WTC11 (cell line): ENCODE data around the gene NPB. TPM values are rescaled to one million over a fixed set of nuclear protein-coding genes. Genes with fewer than 3 reads are reported as not detected.

Experiments used
- ARID4B ChIP-seq: sonication (generic); formaldehyde crosslinking; IDR thresholded peaks from 2 replicates; pipeline ENCODE4 v1.8.0; 2023; ENCODE audit warnings: missing genetic modification reagents, mild to moderate bottlenecking, borderline replicate concordance
- ETV6 ChIP-seq: sonication (generic); formaldehyde crosslinking; IDR thresholded peaks from 2 replicates; pipeline ENCODE4 v1.8.1; 2022; ENCODE audit warnings: mild to moderate bottlenecking, missing genetic modification reagents
- FOXJ3 ChIP-seq: sonication (generic); formaldehyde crosslinking; IDR thresholded peaks from 2 replicates; pipeline ENCODE4 v1.9.0; 2021; ENCODE audit warnings: missing genetic modification reagents, mild to moderate bottlenecking, borderline replicate concordance
- IRF2 ChIP-seq: sonication (generic); formaldehyde crosslinking; IDR thresholded peaks from 2 replicates; pipeline ENCODE4 v1.8.0; 2022; ENCODE audit warnings: low read depth, missing genetic modification reagents, borderline replicate concordance
- PRDM15 ChIP-seq: sonication (generic); formaldehyde crosslinking; IDR thresholded peaks from 2 replicates; pipeline ENCODE4 v1.8.0; 2022; ENCODE audit warnings: missing genetic modification reagents
- RORB ChIP-seq: fragments of 250-450 bp; sonication (Bioruptor Pico); IDR thresholded peaks from 2 replicates; pipeline ENCODE4 v1.9.0; 2021; ENCODE audit warnings: mild to moderate bottlenecking
- TEAD1 ChIP-seq: sonication (generic); formaldehyde crosslinking; IDR thresholded peaks from 2 replicates; pipeline ENCODE4 v1.8.0; 2022; ENCODE audit warnings: mild to moderate bottlenecking, missing genetic modification reagents
- ZBTB21 ChIP-seq: sonication (generic); formaldehyde crosslinking; IDR thresholded peaks from 2 replicates; pipeline ENCODE4 v1.8.1; 2023; ENCODE audit warnings: mild to moderate bottlenecking, missing genetic modification reagents, borderline replicate concordance
- ZBTB43 ChIP-seq: sonication (generic); formaldehyde crosslinking; IDR thresholded peaks from 2 replicates; pipeline ENCODE4 v1.8.1; 2023; ENCODE audit warnings: mild to moderate bottlenecking, missing genetic modification reagents
- ZNF232 ChIP-seq: sonication (generic); formaldehyde crosslinking; IDR thresholded peaks from 2 replicates; pipeline ENCODE4 v1.8.0; 2022; ENCODE audit warnings: mild to moderate bottlenecking, missing genetic modification reagents
- ZNF281 ChIP-seq: sonication (generic); formaldehyde crosslinking; IDR thresholded peaks from 2 replicates; pipeline ENCODE4 v1.8.0; 2023; ENCODE audit warnings: mild to moderate bottlenecking, missing genetic modification reagents
- ZNF396 ChIP-seq: fragments of 250-450 bp; sonication (Bioruptor Pico); IDR thresholded peaks from 2 replicates; pipeline ENCODE4 v1.8.0; 2021; ENCODE audit warnings: mild to moderate bottlenecking, moderate library complexity, borderline replicate concordance
- ZNF512 ChIP-seq: sonication (generic); formaldehyde crosslinking; IDR thresholded peaks from 2 replicates; pipeline ENCODE4 v1.8.1; 2022; ENCODE audit warnings: missing genetic modification reagents, borderline replicate concordance
- total RNA-seq: library from RNA; stranded (reverse); gene quantifications from 3 replicates; pipeline ENCODE4 v1.2.3, GENCODE V29; 2021
- TF ChIP-seq, protein P1 (sequence below): sonication (generic); formaldehyde crosslinking; conservative IDR thresholded peaks from 2 replicates; pipeline ENCODE4 v1.8.1; 2023; ENCODE audit warnings: mild to moderate bottlenecking, low read depth, missing genetic modification reagents, moderate library complexity
- TF ChIP-seq, protein P2 (sequence below): sonication (generic); formaldehyde crosslinking; IDR thresholded peaks from 2 replicates; pipeline ENCODE4 v1.8.1; 2022; ENCODE audit warnings: low read depth, missing genetic modification reagents, borderline replicate concordance
- TF ChIP-seq, protein P3 (sequence below): sonication (generic); formaldehyde crosslinking; IDR thresholded peaks from 2 replicates; pipeline ENCODE4 v1.8.1; 2023; ENCODE audit warnings: mild to moderate bottlenecking, missing genetic modification reagents, moderate library complexity

Gene NPB
- total RNA-seq, 1 experiment from 2014 or later: 1.9 TPM

DNA sequence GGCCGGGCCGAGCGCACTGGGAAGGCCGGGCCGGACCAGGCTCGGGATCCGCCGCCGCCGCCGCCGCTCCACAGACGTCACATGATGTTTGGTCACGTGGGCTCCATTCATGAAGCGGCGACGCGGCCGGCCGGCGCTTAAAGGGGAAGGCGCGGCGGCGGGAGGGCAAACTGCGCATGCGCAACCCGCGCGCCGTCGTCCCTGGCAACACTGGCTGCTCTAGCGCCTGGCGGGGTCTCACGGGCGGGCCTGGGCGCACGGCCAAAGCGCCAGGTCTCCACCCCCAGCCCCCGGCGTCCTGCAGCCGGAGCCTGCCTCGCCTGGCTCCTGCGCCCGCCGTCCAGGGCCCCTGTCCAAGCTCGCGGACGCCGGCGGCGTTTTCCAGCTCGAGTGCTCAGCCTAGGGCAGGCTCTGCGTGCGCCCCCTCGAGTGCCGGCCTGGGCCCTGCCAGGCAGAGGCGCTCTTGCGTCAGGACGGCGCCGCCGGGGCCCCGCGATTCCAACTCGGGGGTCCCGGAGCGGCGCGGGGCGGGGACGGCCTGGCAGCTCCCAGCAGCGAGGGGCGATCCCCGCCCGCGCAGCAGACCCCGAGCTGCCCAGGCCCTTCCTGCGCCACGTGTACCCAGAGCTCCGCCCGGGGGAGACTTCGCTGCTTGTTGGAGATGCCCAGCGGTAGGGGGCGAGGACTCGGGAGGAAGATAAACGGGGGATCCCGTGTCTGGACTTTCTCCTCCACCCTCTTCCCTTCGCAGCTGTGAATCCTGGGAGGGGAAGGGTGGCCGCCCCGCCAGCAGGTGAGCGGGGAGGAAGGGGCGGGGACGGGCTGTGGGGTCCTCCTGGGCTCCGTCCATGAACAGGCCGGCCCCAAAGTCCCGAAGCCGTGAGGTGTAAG, 25.9 kb downstream of the NPB start, which contains the start of gene MAFG (continued):
- TF ChIP-seq ZNF232 (CRISPR knock-in tag) (no peak), PRDM15 (no peak), ZBTB43 (CRISPR knock-in tag) (peak; percentile 41; the same call in 1 of the 2 replicates), RORB (CRISPR knock-in tag) (no peak), ZNF396 (CRISPR knock-in tag) (no peak), ETV6 (CRISPR knock-in tag) (no peak; the same call in 1 of the 2 replicates), ZNF512 (CRISPR knock-in tag) (no peak), ARID4B (no peak), FOXJ3 (CRISPR knock-in tag) (no peak), ZBTB21 (peak; percentile 44; the same call in 1 of the 2 replicates), TEAD1 (CRISPR knock-in tag) (no peak), ZNF281 (CRISPR knock-in tag) (no peak), IRF2 (CRISPR knock-in tag) (no peak)
- TF ChIP-seq, protein P1, sequence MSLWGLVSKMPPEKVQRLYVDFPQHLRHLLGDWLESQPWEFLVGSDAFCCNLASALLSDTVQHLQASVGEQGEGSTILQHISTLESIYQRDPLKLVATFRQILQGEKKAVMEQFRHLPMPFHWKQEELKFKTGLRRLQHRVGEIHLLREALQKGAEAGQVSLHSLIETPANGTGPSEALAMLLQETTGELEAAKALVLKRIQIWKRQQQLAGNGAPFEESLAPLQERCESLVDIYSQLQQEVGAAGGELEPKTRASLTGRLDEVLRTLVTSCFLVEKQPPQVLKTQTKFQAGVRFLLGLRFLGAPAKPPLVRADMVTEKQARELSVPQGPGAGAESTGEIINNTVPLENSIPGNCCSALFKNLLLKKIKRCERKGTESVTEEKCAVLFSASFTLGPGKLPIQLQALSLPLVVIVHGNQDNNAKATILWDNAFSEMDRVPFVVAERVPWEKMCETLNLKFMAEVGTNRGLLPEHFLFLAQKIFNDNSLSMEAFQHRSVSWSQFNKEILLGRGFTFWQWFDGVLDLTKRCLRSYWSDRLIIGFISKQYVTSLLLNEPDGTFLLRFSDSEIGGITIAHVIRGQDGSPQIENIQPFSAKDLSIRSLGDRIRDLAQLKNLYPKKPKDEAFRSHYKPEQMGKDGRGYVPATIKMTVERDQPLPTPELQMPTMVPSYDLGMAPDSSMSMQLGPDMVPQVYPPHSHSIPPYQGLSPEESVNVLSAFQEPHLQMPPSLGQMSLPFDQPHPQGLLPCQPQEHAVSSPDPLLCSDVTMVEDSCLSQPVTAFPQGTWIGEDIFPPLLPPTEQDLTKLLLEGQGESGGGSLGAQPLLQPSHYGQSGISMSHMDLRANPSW (CRISPR knock-in tag): no peak; the same call in 1 of the 2 replicates
- TF ChIP-seq, protein P2, sequence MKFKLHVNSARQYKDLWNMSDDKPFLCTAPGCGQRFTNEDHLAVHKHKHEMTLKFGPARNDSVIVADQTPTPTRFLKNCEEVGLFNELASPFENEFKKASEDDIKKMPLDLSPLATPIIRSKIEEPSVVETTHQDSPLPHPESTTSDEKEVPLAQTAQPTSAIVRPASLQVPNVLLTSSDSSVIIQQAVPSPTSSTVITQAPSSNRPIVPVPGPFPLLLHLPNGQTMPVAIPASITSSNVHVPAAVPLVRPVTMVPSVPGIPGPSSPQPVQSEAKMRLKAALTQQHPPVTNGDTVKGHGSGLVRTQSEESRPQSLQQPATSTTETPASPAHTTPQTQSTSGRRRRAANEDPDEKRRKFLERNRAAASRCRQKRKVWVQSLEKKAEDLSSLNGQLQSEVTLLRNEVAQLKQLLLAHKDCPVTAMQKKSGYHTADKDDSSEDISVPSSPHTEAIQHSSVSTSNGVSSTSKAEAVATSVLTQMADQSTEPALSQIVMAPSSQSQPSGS: no peak
- TF ChIP-seq, protein P3, sequence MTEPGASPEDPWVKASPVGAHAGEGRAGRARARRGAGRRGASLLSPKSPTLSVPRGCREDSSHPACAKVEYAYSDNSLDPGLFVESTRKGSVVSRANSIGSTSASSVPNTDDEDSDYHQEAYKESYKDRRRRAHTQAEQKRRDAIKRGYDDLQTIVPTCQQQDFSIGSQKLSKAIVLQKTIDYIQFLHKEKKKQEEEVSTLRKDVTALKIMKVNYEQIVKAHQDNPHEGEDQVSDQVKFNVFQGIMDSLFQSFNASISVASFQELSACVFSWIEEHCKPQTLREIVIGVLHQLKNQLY (CRISPR knock-in tag): no peak
